DMS114 treated with DMSO at 0.1 percent for 48 hours (cell line): ENCODE measurements around the gene ACTBL2.
"Not testable (repeated sequence)": the region's sequence is repeated elsewhere in the genome, so short reads cannot be mapped to it uniquely, and the experiment has no call there.

Experiments used
- DNase-seq: peaks from one replicate; lab custom pipeline; 2025; ENCODE audit not compliant: unreplicated experiment; lab: John Stamatoyannopoulos, UW

ACTBL2 gene

DNA sequence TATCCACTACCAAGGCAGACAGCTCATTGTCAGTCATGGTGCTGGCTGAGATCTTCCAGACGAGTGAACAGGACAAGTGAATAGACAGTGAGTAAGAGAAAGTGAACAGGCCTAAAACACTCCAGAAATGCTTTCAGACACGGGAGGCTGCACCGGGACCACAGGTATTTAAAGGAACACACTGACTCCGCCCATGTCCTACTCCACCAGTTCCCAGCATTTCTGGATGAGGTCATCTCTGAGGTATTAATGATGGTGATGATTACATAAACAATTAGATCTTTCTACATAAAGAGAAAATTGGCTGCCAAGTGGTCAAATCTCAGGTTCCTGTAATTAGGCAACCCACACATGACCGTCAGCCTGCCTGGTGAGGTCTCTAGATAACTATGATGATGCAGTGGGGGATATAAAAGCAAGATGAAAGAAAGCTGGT is at the start of gene ACTBL2:
TSS of gene ACTBL2 (minus strand) at position 141 of the 436 bp plus-strand sequence. CDS start at position 37, 104 bp downstream.
- DNase-seq, result no peak

DNA sequence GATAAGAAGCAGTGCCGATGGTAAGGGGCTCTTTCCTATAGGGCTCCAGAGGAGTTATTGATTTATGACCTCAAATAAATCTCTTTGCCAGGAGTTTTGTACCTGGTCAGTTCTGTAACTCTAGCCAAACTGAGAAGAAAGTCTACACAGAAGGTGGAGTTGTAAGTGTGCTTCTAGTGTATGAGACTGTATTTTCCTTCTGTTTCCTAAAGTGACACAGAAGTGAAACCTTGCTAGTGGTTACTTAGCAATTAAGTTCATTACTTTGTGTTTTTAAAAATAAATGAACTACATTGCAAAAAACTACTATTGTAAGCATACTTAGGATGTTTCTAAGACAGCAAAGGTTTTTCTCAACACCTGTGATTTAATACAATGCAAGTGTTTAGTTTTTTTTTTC is 48.7 kb upstream of the ACTBL2 start:
- DNase-seq, result no peak

DNA sequence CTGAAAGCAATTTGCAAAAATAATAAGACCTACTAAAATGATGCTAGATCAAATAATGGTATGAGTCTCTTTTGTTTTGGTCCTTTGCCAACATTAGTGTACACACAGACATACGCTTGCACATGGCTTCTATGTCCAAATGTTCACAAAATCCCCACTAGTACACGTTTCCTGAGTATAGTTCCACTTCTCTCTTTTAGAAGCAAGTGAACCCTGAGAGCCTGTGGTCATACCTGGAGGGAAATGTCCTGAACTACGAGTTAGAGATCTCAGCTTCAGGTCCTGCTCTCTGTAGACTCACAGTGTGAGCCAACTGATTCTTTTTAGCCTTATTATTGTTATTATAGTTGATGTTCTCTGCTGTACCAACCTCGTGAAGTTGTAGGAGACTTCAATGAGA is 47.3 kb upstream of the ACTBL2 start:
- no peak for DNase-seq

DNA sequence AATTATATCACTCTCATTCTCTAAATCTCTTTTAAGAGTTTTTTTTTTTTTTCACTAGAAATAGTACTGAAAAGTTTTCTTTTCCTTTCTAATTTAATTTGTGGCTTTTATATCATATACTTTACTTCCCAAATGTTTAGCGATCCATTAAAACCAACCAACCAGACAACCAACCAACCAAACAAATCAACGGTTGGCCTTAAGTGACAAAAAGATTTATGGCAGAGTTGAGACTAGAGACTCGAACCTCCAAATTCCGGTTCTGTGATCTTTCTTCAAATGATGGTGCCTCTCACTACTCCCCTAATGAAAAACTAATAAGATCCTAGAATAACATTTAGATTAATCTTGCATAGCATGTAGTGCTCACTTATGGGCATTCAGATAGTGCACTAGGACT is 45.3 kb upstream of the ACTBL2 start:
- no peak for DNase-seq

DNA sequence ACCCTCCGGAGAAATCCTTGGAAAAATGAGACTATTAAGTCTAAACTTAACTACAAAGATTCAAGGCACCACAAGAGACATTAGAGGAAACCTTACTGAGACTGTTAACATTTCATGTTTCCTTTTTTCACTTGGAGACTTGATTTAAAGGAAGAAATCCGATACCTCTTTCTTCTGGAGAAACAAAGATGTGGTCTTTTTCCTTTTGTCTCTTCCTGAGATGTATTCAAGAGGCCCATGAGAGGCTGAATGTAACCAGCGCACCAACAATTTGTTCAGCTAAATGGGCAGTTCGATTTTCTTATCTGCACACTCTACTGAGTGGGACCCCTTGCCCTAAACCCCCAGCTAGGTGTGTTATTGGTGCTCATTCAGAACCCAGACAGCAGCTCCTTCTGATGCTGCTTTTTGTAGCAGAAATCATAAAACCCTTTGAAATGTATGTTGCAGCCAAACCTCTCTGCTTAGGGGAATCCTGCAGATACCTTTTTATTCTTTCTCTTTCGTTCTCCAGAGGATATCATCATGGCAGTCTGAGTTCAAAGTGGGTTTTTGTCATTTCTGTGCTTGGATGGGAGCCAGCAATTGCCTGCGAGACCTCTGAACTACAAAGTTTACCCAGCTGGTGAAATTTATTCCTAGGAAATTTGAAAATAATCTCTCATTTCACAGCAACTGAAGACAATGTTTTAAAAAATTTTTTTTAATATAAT is 41.9 kb upstream of the ACTBL2 start:
- DNase-seq, result no peak

DNA sequence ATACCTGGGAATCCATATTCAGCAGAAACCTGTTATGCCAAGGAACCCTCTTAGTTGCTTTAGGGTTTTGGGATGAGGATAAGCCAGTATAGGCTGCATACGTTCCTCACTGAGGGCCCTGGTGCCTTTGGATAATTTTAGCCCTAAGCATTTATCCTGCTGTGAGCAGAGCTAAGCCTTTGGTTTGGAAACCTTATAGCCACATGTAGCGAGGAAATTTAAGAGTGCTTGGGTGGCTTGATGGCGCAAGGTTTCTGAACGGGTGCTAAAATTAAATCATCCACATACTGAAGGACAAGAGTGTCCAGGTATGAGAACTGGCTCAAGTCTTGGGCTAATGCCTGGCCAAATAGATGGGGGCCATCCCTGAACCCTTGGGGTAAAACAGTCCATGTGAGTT is 39.9 kb upstream of the ACTBL2 start:
- DNase-seq, result not testable (repeated sequence)

DNA sequence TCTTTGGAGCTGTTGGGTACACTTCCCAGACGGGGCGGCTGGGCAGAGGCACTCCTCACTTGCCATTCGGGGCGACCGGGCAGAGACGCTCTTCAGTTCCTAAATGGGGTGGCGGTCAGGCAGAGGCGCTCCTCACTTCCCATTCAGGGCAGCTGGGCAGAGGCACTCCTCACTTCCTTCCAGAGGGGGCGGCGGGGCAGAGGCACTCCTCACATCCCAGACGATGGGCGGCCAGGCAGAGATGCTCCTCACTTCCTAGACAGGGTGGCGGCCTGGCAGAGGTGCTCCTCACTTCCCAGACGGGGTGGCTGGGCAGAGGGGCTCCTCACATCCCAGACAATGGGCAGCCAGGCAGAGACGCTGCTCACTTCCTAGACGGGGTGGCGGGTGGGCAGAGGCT is 35.8 kb upstream of the ACTBL2 start:
- DNase-seq, result not testable (repeated sequence)

DNA sequence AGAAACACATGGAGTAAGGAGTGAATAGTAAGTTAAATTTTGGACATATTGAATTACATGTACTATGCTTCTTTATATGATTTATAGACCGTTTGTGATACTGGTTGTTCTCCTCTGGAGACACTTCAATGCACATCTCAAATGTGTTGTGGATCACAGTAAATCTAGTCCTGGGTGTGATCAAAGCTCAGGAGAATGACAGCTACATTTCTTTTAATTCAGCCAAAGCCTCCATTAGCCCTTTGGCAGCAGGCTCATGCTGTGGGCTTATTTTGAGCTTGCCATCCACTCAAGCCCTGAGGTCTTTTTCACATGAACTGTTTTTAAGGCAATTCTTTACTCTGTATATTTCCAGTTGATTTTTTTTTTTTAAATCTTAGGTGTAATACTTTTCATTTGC is 34.6 kb upstream of the ACTBL2 start:
- DNase-seq, result no peak

DNA sequence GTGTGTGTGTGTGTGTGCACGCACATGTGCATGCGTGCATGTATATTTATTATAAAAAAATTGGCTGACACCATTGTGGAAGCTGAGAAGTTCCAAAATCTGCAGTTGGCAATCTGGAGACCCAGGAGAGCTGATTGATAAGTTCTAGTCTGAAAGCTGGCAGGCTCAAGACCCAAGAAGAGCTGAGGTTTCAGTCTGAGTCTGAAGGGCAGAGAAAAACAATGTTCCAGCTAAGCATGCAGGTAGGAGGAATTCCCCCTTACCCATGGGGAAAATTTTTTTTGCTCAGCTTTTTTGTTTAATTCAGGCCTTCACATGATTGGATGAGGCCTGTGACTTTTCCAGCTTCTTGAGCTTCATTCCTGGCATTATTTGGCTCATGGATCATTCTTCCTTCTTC is 31.2 kb upstream of the ACTBL2 start:
- DNase-seq, result no peak

DNA sequence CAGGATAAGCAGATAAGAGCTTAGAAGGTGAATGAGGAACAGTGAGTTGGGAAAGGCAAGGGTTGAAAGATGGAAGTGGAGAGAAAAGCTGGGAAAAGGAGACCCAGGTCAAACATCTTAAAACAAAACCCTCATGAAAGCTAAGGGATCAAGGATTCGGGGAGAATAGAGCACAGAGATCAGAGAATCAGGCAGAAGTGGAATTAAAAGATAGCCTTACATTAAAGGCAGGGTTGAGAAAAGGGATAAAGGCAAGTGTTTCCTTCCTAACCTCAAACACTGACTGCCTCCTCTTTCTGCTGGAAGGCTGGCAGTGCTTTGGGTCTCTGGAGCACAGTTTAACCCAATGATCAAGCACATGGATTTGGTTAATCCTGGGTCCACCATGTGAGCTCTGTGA is 28.7 kb upstream of the ACTBL2 start:
- no peak for DNase-seq

DNA sequence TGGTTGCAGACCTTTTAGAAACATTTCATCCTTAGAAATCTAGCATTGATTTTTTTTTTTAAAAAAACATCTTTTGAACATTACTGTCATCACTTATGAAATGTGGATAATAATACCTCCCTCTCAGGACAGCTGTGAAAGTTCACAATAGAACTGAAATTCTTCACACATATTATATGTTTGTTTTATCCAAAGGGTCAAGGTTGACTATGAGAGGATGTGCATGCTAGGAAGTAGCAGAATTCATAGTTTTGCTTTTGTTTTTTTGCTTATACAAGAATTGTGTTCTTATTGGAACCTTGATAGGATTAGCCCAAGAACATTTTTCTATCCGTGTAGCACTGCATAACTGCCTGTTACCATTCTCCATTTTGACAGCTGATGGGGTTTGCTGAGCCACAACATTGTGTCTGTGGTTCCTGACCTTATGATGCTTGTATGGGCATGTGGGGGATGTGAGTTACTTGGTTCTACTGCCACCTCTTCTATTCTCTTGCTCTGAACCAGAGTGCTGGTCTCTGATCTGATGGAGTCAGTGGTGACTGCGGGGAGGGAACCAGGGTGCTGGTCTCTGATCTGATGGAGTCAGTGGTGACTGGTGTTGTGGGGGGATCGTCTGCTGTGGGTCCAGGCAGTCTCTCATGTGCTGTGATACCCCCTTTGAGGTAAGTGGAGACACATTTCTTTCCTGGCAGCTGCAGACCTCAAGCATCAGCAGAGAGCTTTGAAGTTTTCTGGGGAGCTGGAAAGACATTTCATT is 27.1 kb upstream of the ACTBL2 start:
- no peak for DNase-seq

DNA sequence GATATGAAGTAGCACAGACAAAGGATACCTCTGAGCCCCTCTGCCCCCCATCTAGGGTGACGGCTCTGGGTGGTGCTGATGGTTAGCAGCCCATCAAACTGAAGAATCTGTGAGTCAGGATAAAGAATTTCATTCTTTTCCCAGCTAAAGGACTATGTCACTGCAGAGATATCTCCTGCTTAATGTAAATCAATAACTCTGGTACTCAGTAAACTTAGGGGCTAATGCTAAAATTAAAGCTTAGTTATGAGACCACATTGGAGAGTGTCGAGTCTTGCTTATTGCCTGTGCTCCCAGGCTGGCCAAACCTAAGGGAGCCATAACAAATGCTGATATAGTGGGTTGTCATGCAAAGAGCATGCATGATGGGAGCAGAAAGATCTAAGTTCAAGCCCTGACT is 25.6 kb upstream of the ACTBL2 start:
- no peak for DNase-seq

DNA sequence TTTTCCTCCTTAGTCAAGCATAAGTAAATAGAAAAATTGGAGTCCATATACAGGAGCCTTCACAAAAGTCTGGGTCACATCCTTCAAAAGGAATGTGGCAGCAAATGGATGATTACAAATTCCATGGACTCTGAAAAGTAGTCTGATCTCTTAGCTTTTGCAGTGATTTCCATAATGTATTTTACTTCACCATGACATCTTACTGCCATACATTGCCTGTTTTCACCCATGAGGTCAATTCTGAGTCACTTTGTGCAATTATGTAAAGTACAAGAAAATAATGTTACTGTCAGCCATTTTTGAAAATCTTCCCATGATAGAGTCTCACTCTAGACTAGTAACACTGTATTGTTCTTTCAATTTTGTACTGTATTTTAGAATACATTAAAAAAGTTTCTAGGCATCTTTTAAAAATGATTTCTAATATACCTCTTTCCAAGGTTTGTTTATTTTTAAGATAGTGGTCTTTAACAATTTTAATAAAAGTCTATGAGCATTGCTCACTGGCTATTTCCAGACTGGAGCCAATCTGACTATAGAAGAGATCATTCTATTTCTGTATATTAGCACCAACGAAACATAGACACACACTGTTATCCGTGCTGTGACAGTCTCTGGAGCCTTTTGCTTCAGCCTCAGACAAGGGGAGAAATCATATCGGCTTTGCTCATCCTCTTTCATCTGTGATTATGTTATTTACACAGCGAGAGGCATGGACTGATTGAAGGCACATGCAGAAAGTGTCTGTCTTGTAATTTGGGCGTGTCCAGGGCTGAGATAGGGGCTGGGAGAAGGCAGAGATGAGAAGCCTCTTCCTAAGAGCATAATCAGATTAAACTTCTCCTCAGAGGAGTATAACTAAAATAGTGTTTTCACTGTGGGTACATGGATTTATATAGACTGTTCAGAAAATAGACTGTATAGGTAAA is 22.9 kb upstream of the ACTBL2 start:
- DNase-seq, result no peak

DNA sequence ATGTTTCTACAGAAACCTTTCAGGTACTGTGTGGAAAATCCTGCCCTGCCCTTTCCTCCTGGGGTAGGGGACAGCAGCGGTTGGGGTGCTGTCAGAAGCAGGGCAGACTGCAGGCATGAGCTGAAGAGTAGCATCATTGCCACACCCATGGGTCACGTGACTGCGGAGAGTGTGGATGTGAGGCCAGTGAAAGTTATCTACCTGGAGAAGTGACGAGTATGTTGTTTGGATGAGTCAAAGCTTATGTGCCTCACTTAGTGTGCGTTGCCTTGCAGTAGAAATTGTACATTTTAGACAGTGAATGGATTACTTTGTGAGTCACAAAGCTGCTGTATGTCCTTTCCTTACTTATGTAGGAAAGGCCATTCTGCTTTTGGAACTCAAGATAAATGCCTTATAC is 21.7 kb upstream of the ACTBL2 start:
- no peak for DNase-seq

DNA sequence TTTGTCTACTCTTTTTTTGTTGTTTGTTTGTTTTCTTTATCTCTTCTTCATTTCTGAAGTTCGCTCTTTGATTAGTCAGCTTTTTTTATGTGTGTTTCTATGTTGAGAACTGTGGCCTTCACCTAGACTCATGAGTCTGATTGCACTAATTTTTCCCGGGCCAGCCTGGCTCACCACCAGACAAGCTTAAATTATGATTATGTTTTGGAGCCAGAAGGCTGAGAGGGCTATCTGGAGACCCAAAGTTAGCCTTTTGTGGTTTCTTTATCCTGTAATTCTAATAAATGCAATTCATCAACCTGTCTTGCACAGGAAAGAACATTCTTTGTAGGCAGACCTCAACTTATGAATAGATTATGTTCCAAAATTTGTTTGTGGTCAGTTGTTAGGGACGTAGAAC is 20.8 kb upstream of the ACTBL2 start:
- DNase-seq, result no peak

DNA sequence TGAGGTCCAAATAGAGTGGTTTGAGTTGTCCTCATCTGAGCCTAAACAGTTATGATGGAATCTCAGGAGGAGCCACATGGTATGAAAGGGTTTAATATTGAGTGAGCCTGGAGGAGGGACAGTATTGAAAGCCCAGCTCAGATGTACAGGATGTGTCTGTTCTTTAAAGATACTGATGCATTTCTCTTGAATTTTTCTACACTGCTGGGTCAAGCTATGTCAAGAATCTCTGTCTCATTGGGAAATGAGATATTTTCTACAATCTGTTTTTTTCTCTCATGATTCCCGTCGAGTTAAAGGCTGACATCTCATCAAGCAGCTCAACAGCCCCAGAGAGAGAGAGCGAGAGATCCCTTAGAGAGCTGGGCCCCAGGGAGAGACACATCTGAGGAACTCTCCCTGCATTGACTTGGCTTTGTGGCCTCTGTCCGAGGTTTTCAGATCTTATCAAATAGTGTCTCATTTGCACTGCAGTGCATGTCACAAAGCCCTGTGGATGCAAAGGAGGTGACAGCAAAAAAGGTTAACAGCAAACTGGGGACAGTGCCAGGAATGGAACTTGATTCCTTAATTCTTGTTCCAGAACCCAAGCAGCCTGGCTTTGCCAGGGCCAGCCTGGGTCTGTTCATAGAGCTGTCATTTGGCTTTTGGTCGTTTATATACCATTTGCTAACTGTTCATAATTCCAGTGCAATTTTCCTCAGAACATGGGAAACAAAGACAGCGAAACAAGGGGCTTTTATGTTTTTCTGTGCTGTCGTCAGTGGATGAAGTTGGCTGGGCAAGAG is 19.0 kb upstream of the ACTBL2 start:
- DNase-seq, result no peak

DNA sequence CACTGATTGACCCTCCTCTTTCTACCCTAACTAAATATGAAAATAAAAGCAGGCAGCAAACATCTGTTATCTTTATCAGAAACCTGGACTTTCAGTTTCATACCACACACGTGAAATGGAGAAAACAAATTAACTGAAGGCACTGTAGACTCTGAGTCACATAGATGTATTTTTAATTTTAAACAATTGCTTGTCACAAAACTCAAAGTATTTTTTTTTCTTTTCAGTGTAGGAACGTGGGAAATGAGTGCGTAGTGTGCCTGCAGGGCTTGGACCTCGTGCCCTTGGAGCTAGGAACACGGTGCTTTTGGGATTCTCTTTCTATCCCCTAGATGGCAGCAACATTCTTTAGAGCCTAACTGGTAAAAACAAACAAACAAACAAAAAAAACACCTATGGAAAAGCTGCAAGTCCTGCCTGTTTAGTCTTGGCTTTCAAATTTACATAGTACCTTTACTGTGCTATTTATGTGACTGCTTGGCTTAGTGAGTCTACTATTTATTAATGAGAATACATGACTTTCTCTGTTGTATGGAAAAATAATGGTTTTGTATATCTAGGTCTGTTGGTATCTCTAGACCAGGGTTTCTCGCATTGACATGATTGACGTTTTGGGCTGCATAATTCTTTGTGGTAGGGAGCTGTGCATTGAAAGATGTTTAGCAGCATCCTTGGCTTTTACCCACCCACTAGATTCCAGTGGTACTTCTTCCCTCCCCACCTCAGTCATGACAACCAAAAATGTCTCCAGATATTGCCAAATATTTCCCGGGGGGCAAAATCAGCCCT is 16.8 kb upstream of the ACTBL2 start:
- peak; percentile 58 for DNase-seq

DNA sequence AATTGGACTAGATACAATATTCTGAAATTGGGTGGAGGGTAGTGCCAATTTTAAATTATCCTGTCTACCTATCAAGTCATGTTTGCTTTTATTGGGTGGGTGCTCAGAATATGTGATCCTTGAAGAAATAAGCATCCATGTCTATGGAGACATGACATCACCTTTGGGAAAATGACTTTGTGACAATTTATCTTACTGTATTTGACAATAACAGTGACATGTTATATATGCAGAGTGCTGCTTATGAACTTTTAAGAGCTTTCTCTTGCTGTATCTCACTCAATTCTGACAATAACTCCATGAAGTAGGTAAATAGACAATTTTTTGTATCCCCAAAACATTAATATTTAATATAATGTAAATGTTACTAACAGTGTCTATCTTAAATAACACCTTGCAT is 15.1 kb upstream of the ACTBL2 start:
- DNase-seq, result no peak

DNA sequence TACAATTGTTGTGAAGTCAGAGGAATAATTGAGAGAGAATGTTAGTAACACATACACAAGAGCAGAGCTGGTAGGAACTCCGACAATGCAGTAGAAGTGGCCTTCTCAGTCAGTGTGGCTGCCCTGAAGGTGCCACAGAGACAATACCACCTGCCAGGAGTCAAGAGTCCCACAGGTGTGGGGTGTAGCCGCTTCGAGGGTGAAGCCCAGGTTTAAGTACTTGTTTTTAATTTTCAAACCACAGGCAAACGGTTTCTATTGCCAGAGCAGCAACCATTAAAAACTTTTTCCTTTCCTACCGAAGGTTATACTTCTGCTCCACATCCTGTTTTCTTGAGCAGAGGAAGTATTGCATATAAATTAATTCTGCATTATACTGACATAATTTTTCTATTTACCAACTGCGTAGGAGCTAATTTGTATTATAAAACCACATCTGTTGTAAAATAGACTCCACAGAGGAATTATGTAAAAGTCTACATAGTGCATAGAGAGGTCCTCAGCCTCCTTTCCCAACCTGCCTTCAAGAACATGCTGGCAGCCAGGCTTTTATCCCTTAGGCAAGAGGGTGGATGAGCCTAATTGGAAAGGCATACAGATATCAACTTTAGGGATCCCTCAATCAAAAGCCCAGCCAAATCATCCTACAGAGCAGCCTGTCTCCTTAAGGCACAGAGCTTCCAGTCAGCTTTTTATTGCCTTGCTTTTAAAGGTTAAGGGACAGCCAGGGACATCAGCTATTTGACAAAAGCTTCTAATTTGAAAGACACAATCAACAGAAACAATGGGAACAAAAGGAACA is 12.9 kb upstream of the ACTBL2 start:
- DNase-seq, result no peak
